HG03575 (cell line): ENCODE data around the gene PPP4R2.
"Not testable (repeated sequence)": the region's sequence is repeated elsewhere in the genome, so short reads cannot be mapped to it uniquely, and the experiment has no call there.

Experiments
- ATAC-seq: cut with Tn5 transposase; IDR thresholded peaks from one replicate; pipeline ENCODE4 v1.9.1; 2021; ENCODE audit not compliant: unreplicated experiment, insufficient number of reproducible peaks, low FRiP score; ENCODE audit errors: extremely low read depth

The PPP4R2 gene

DNA sequence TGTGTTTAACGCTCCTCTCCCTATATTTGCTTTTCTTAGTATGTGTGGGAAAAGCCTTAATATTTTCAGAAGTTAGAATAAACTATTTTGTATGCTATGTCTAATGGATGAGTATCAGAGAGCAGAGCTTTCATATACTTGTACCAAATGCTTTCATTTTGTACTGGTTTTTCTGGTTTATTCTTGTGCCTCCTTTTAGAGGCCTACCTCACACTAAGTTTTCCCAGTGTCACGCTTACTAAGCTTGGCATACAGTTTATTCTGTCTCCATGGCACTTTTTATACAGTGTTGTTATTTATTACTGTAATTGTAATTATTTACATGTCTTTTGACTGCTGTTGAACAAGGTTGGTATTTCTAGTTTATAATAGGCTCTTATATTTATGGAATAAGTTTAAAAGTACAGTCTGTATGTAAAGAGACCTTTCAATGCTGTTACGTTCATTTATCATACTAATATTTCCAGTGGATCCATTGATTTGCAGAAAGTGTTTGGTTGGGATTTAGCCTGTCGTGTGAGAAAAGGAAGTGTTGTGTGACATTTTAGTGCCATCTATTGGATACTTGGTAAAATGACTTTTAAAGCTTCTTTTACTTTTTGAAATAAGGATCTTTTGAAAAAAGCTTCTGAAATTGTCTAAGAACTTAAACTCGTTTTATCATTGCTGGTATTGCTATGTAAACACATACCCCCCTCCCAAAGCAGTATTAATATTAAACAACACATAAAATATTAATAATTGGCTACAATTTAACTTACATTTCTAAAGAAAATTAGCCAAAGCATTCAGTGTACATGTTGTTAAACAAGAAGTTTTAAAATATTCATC lies 59.6 kb downstream of the PPP4R2 start:
- ATAC-seq, result no peak

DNA sequence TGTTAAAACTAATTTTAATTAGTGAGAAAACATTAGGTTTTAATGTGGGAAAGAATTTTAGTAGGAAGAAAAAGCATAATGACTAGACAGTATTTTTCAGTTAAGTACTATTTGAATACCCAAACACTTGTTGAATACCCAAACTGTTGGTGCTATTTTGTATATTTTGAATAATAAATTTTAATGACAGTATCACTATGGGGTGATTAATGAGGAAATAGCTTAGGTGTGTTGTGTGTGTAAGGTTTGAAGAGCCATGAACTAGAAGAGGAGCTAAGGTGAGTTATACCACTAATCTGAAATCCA lies 60.2 kb downstream of the PPP4R2 start:
- no peak for ATAC-seq

GRCh38 chr3:73060302-73060723 lies 63.7 kb downstream of the PPP4R2 start:
- no peak for ATAC-seq

GRCh38 chr3:73061416-73061815 lies 64.8 kb downstream of the PPP4R2 start, which contains the start of gene EBLN2:
Gene EBLN2, plus strand, starts transcription at chr3:73061659. Its CDS starts 423 bp downstream, at chr3:73062082.
- no peak for ATAC-seq

- ATAC-seq, result not testable (repeated sequence)
These were observed 69.6 kb downstream of the PPP4R2 start for GRCh38 chr3:73066243-73066642.

DNA sequence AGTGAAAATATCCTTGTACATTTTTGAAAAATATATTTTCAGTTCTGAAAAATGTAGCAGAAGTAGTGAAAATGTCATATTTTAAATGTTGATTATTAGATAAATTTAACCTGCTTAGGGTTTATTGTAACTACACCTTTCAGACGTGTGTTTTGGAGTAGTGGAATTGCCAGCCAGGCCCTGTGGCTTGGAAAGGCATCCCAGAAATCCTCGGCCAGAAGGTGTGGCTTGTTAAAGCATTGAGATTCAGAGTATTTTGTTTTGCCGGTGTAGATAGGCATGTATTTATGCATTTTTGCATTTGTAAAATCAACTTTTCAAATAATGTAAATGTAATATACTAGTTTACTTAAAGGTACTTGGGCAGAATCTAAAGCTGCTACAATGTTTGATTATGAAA lies 71.8 kb downstream of the PPP4R2 start:
- no peak for ATAC-seq

DNA sequence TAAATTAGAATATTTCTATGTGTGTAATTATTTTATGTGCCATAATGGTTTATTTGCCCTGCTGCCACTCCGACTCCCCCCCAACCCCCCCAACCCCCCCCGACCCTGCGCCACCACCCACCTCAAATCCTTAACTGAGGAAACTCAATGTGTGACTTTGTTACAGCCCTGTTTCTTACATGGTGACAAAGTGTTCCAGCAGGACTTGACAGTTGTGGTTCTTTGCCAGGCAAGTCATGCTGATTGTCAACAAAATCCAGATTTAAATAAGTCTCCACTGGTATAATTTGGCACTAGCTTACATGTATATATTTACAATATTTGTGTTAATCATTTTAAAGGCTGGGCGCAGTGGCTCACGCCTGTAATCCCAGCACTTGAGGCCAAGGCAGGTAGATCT lies 72.6 kb downstream of the PPP4R2 start:
- ATAC-seq, result no peak

DNA sequence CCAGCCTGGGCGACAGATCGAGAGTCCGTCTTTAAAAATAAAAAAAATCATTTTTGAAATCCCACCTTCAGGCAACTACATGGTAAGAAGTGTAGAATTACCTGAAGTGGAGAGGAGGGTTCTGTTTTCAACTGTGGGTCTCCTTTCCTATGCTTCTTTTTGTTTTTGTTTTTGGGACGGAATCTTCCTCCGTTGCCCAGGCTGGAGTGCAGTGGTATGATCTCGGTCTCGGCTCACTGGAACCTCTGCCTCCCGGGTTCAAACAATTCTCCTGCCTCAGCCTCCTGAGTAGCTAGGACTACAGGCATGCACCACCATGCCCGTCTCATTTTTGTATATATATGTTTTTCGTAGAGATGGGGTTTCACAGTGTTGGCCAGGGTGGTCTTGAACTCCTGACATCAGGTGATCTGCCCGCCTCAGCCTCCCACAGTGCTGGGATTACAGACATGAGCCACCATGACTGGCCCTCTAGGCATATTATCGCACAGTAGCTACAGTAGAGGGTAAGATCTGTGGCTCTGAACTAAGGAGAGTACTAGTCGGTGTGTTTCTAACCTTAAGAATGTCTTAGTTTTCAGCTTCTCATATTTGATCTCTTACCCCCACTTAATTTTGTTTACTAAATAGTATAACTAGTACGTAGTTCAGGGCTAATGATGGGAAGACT lies 73.3 kb downstream of the PPP4R2 start:
- no peak for ATAC-seq

DNA sequence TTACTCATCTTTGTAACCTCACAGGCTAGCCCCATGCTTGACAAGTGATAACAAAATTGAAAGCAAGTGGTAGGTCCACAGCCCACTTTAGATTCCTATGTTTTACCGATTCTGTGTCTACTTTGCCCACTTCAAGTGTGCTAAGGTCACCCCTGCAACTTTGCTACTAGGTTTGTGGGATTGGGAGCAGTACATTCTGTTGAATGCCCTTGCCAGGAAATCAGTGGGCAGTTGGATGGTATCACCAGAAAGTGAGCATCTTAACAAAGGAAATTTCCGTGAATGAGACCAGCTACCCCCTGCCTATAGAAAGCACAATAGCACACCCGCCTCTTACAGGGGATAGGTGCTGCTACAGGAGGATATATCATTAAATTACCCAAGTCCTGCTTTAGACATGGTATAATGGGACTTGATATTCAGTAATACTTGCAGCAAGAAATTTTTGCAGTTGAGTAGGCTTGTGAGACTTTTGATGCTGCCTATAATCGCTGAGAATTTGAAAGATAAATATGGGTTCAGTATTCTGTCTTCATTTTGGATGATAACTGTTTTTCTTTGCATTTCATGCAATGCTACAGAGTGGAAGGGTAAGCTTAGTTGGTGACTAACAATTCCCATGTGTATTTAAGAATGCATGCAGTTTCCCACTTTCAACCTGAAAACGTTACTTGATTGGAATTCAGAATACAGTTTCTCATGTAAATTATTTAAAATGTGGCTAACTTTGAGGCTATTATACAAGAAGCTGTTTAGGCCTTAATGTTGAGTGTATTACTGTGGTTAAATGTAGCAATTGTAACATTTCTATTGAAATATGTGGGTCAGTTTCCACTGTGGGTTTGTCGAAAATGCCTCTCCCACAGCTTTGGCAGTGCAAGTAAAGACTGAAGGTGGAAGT lies 74.3 kb downstream of the PPP4R2 start:
- no peak for ATAC-seq

DNA sequence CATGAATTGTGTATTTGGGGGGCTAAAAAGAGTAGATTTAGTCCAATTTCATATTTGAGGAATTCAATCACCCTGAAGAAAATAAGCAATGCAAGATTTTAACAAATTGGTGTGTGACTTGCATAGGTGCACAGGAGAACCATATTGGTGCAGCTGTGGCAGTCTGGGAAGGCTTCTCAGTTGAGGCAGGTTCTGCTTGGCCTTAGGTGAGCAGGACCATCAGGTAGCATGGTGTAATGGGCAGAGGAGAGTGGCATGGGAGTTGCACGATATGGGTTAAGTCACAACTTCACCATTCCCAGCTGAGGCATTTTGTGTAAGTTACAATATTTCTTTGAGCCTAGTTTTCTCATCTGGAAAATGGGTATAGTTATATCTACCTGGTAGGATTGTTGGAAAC lies 75.3 kb downstream of the PPP4R2 start:
- ATAC-seq, result no peak

DNA sequence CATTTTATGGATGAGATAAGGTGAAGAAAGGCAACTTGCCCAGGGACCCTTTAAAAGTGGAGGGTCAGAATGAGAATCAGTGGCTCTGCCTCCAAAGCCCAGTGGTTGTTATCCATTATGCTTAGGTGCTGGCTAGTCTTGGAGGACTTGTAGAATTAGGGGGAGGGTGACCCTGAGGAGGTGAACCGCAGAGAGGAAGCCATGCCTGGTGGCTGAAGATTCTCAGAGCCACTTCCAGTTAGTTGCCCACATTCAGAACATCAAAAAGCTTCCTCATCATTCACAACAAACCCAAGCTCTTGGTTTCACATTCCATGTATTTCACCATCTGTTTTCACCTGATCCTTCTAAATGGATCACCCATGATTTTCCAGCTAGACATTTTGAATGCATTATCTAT lies 76.0 kb downstream of the PPP4R2 start:
- ATAC-seq, result no peak

DNA sequence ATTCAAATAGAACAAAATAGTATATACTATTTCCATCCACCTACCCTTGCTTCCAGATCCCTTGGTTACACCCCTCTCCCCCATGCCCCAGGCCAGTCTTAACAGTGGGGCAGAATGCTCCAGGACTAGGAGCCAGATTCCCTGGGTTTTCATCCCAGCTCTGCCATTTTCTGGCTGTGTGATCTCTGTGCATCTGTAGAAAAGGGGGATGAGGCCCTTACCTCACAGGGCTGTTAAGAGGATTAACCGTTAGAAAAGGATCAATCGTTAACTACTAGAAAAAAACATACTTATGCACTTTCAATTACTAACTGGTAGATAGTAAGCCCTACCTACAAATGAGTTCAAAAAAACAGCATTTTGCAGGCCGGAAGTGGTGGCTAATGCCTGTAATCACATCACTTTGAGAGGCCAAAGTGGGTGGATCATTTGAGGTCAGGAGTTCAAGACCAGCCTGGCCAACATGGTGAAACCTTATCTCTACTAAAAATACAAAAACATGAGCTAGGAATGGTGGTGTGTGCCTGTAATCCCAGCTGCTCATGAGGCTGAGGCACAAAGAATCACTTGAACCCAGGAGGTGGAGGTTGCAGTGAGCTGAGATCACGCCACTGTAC lies 76.6 kb downstream of the PPP4R2 start:
- no peak for ATAC-seq

DNA sequence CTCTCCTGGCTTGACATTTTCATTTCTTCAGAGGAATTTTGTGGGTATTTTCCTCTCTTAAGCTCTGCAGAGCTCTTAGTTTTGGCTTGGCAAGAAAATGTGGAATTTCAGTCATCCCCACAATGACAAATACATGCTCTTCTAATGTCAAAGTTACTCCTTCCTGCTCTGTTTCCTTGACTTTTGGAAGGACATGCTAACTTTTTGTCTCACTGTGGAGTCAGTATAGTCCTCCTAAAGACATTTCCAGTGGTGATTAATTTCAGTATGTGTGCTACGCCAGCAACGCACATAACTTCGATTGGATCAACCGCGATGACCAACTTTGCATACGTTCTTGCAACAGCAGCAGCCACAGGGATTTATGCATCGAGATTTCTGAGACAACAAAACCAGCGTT lies 78.2 kb downstream of the PPP4R2 start:
- no peak for ATAC-seq

DNA sequence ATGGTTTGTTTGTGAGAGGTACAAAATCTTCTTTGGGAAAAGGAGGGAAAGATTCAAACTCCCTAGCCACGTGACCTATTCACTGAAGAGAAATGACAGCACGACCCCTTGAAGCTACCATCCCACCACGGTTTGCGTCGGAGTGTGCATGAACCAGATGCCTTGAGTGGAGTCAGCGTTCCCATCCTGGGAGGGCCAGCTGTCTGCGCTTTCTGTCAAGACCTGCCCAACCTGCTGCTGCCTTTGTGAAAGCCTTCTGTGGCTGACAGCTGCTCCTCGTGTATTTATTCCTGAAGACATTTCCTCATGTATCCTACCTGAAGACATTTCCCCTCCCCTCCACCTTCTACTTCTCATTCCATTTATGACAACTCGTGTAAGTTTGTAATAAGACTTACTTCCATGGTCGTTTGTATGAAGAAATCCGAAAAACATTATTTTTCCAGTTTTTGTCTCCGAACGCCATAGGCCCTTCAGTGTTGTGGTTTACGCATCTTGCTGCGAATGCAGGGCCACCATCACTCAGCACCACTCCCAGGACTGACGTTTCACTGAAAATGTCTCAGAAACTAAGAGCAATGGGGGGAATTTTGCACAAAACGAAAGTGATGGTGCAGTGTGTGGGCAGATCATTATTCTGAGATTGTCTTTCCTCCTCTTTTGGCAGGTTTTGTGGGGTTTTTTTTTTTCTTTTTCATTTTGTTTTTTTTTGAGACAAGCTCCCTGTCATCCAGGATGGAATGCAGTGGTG lies 83.8 kb downstream of the PPP4R2 start:
- no peak for ATAC-seq

DNA sequence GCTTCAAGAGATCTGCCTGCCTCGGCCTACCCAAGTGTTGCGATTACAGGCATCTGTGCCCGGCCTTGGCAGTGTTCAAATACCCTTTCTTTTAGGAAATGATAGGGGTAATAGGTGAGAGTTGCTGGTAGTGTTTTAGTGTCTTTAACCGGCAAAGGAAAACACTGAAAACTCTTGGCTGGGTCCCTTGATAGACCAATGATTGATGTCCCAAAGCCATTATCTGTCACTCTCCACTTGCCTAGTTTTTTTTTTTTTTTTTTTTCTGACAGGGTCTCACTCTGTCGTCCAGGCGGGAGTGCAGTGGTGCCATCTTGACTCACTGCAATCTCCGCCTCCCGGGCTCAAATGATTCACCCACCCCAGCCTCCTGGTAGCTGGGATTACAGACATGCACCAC lies 84.5 kb downstream of the PPP4R2 start:
- no peak for ATAC-seq

DNA sequence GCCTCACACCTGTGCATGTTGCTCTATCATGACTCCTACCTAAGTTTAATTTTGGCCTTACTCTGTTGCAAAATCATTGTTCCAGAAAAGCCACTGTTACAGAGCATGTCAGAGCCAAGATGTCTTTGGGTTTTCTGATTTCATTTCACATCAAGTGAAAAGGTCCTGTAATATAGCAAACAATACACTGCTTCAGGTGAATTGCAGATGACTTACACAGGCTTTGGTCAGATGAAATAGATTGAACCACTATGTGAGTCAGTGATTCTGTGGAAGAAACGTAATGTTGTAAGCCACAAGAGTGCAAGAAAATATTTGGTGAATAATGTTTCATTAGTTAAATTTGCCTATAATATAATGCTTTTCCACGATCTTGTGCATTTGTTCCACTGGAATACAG lies 87.6 kb downstream of the PPP4R2 start:
- ATAC-seq, result no peak

GRCh38 chr3:73086071-73086494 lies 89.5 kb downstream of the PPP4R2 start:
- ATAC-seq, result no peak

DNA sequence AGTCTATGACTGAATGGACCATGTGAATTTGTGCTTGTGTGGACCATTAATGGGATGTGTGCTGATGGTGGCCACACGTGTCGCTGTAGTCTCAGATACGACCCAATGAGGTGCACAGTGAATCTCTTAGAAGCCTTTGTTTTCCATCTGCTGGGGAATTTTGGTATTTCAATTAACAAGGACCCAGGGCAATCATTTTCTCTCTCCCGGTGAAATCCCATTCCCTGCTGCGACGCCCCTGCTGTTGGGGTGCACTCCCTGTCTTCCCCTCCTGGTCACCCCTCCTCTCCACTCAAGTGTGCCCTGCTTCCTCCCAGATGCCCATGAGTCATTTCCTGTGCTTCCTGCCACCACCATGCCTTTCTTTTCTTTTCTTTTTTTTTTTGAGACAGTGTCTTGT lies 97.5 kb downstream of the PPP4R2 start:
- no peak for ATAC-seq

GRCh38 chr3:73094951-73095350 lies 98.3 kb downstream of the PPP4R2 start:
- ATAC-seq, result no peak
